Body of pancreas (tissue), 4 donors: Measurements from ENCODE around the gene ZNF20. TPM values are rescaled to one million over a fixed set of nuclear protein-coding genes. Genes with fewer than 3 reads are reported as not detected.
"Not testable (repeated sequence)": the region's sequence is repeated elsewhere in the genome, so short reads cannot be mapped to it uniquely, and the experiment has no call there.

Source experiments
- ATAC-seq: fragments of 150-250 bp; one replicate; pipeline ENCODE4 v1.9.1; 2016
- DNase-seq, 4 donors: peaks; one replicate each; pipeline ENCODE4 v3.0.0-alpha.2; 2019
- H3K27ac ChIP-seq, 4 donors: fragments of 200-600 bp; sonication (generic); 1 replicate in 3 of 4; 2 replicates in 1 of 4; pipeline versions ENCODE4 v1.5.1 to v1.6.1; 2016 to 2019; ENCODE audit warnings: mild to moderate bottlenecking in 1 of 4, mixed read lengths in 1 of 4, moderate library complexity in 1 of 4
- H3K27me3 ChIP-seq, 2 donors: fragments of 200-600 bp; sonication (generic); one replicate each; pipeline ENCODE4 v1.6.0; 2016; ENCODE audit warnings: mild to moderate bottlenecking in 1 of 2
- H3K36me3 ChIP-seq, 2 donors: fragments of 200-600 bp; sonication (generic); replicated peaks in 1 of 2; 2 replicates each; pipeline ENCODE4 v1.5.1; 2016; ENCODE audit warnings: low read depth in 2 of 2; ENCODE audit not compliant: insufficient read depth in 1 of 2
- H3K4me1 ChIP-seq: fragments of 200-600 bp; sonication (generic); one replicate; pipeline ENCODE4 v1.6.0; 2016
- H3K4me3 ChIP-seq, 2 donors: fragments of 200-600 bp; sonication (generic); 1 replicate in 1 of 2; 2 replicates in 1 of 2; pipeline ENCODE4 v1.5.1; 2016 to 2019
- H3K9me3 ChIP-seq, 3 donors: fragments of 200-600 bp; sonication (generic); 1 replicate in 2 of 3; 2 replicates in 1 of 3; pipeline ENCODE4 v1.5.1; 2016
- CTCF ChIP-seq, 7 experiments: fragments of 450-650 bp in 4 of 7; fragments of 200-600 bp in 3 of 7; sonication (generic) in 3 of 7; IDR thresholded peaks; one replicate each; pipeline ENCODE4 v1.5.1; 2016 to 2019; ENCODE audit warnings: antibody characterized with exemption in 7 of 7
- POLR2A ChIP-seq, 3 donors: fragments of 450-650 bp; IDR thresholded peaks; one replicate each; pipeline ENCODE4 v1.6.1; 2016; ENCODE audit warnings: antibody characterized with exemption in 3 of 3, mild to moderate bottlenecking in 2 of 3
- WGBS, 2 donors: methylation state at CpG; one replicate each; pipeline ENCODE4 v1.1.5; 2017; 5-methylcytosine and 5-hydroxymethylcytosine counted together
- intact Hi-C: fragments of 100-400 bp; cut with DNase I; formaldehyde crosslinking; loops from one replicate; pipeline ENCODE4 v1.15.1; 2023
- total RNA-seq, 2 donors: library from RNA; depleted of rRNA; stranded (reverse); fragments of >200 nt; gene quantifications; one replicate each; pipeline ENCODE4 v1.1.0, GENCODE V29; 2016

ZNF20 gene
- total RNA-seq, 2 donors from 2014 or later: 0.66 to 4.9 TPM

- Histone ChIP-seq H3K27ac (no peak overlapping the region), H3K27me3 (no peaks in the 10 kb centered on the region), H3K36me3 (peaks cover 0 to 3% of the 10 kb centered on the region in 2 donors), H3K9me3 (no peaks in the 10 kb centered on the region), H3K4me3 (peak overlapping the region in 1 of 2 donors; percentile 55), H3K4me1 (peaks cover 5% of the 10 kb centered on the region)
- intact Hi-C loops: no loop called here
- WGBS, 2 donors: 33 to 49% methylated on average over 10 of the region's 10 CpGs
- TF ChIP-seq CTCF (IDR thresholded peaks at IDR 0.05): no peak
- TF ChIP-seq POLR2A (IDR thresholded peaks at IDR 0.05): no peak
- ATAC-seq (no peak), DNase-seq (no peak)
Measured at GRCh38 chr19:12092956-12093355, 47.2 kb downstream of the ZNF20 start.

GRCh38 chr19:12092065-12092867 lies 47.9 kb downstream of the ZNF20 start:
- H3K4me3 ChIP-seq: peak overlapping the region; percentile 19 to 55
- peaks cover 5% of the 10 kb centered on the region for H3K4me1 ChIP-seq
- H3K36me3 ChIP-seq: peaks cover 0 to 3% of the 10 kb centered on the region in 2 donors
- intact Hi-C loops: no loop called here
- TF ChIP-seq POLR2A (IDR thresholded peaks at IDR 0.05): peak in 2 of 3 donors; percentile 41 to 48
- TF ChIP-seq CTCF (IDR thresholded peaks at IDR 0.05): no peak
- H3K9me3 ChIP-seq: no peaks in the 10 kb centered on the region
- 2 to 9% methylated on average over 21 to 41 of the region's 53 CpGs for WGBS, 2 donors
- H3K27me3 ChIP-seq: no peaks in the 10 kb centered on the region
- H3K27ac ChIP-seq: peak overlapping the region in 3 of 4 donors; percentile 6 to 72 (median 62)
- peak; percentile 94 for ATAC-seq
- peak; percentile 78 to 90 (median 84) for DNase-seq

GRCh38 chr19:12090807-12091206 lies 49.3 kb downstream of the ZNF20 start:
- DNase-seq (peak; percentile 50 to 69 (median 62)), ATAC-seq (peak; percentile 49)
- intact Hi-C loops: no loop called here
- Histone ChIP-seq H3K4me1 (peaks cover 5% of the 10 kb centered on the region), H3K27me3 (no peaks in the 10 kb centered on the region), H3K9me3 (no peaks in the 10 kb centered on the region), H3K4me3 (no peak overlapping the region), H3K36me3 (peaks cover 0 to 3% of the 10 kb centered on the region in 2 donors), H3K27ac (no peak overlapping the region)
- TF ChIP-seq POLR2A (IDR thresholded peaks at IDR 0.05) (no peak), CTCF (IDR thresholded peaks at IDR 0.05) (peak; percentile 26 to 58 (median 50))
- 51 to 61% methylated on average over 4 to 5 of the region's 5 CpGs for WGBS, 2 donors

- Histone ChIP-seq H3K4me1 (no peaks in the 10 kb centered on the region), H3K4me3 (no peak overlapping the region), H3K36me3 (peaks cover 0 to 3% of the 10 kb centered on the region in 2 donors), H3K27ac (no peak overlapping the region), H3K9me3 (peaks cover 0 to 6% (median 0%) of the 10 kb centered on the region in 3 donors), H3K27me3 (no peaks in the 10 kb centered on the region)
- no peak for TF ChIP-seq CTCF (IDR thresholded peaks at IDR 0.05)
- TF ChIP-seq POLR2A (IDR thresholded peaks at IDR 0.05): no peak
- intact Hi-C loops: no loop called here
- DNase-seq (no peak), ATAC-seq (no peak)
- 87 to 92% methylated on average over 5 of the region's 5 CpGs for WGBS, 2 donors
Measured at GRCh38 chr19:12085074-12085818, 54.9 kb downstream of the ZNF20 start.

- DNase-seq: not testable (repeated sequence)
Measured at GRCh38 chr19:12083336-12083735, 56.8 kb downstream of the ZNF20 start.

More at GRCh38 chr19:12083336-12083735, 56.8 kb downstream of the ZNF20 start:
- 95 to 98% methylated on average over 6 of the region's 6 CpGs for WGBS, 2 donors
- H3K4me1 ChIP-seq, H3K36me3 ChIP-seq, H3K27ac ChIP-seq, H3K4me3 ChIP-seq, ATAC-seq, intact Hi-C loops, H3K27me3 ChIP-seq: not testable (repeated sequence)
- H3K9me3 ChIP-seq: peaks cover 0 to 25% (median 0%) of the 10 kb centered on the region in 3 donors
